ENCODE results near the gene ZSCAN10.

ZSCAN10 gene

GRCh38 chr16:3134338-3135125 lies 35.4 kb upstream of the ZSCAN10 start, which contains the start of gene ZNF213:
TSS of gene ZNF213 (plus strand) at chr16:3135029. CDS start at chr16:3137281, 2,252 bp downstream.
- peak; percentile 90 for DNase-seq (ENCODE audit: low read depth)
- peak within 1 kb of the TSS; percentile 100 for H3K4me3 ChIP-seq (ENCODE audit: control insufficient read depth, low read depth, low read length)
- TF ChIP-seq CTCF (IDR thresholded peaks at IDR 0.05; ENCODE audit: control insufficient read depth, insufficient read depth, low read depth, low read length, missing control alignments), result no peak

- DNase-seq (ENCODE audit: low read depth), result no peak
Observed at GRCh38 chr16:3133844-3134243, 34.8 kb upstream of the ZSCAN10 start.

GRCh38 chr16:3131755-3132377 lies 32.8 kb upstream of the ZSCAN10 start:
- DNase-seq (ENCODE audit: low read depth), result no peak
- peak; percentile 58 for TF ChIP-seq CTCF (IDR thresholded peaks at IDR 0.05; ENCODE audit: control insufficient read depth, insufficient read depth, low read depth, low read length, missing control alignments)
- no peak overlapping the region for H3K4me3 ChIP-seq (ENCODE audit: control insufficient read depth, low read depth, low read length)

More at GRCh38 chr16:3133844-3134243, 34.8 kb upstream of the ZSCAN10 start:
- peak overlapping the region; percentile 100 for H3K4me3 ChIP-seq (ENCODE audit: control insufficient read depth, low read depth, low read length)
- no peak for TF ChIP-seq CTCF (IDR thresholded peaks at IDR 0.05; ENCODE audit: control insufficient read depth, insufficient read depth, low read depth, low read length, missing control alignments)

GRCh38 chr16:3129137-3130131 lies 30.3 kb upstream of the ZSCAN10 start:
- peak; percentile 43 for DNase-seq (ENCODE audit: low read depth)
- TF ChIP-seq CTCF (IDR thresholded peaks at IDR 0.05; ENCODE audit: control insufficient read depth, insufficient read depth, low read depth, low read length, missing control alignments), result peak; percentile 94
- H3K4me3 ChIP-seq (ENCODE audit: control insufficient read depth, low read depth, low read length), result no peak overlapping the region

- no peak overlapping the region for H3K4me3 ChIP-seq (ENCODE audit: control insufficient read depth, low read depth, low read length)
- TF ChIP-seq CTCF (IDR thresholded peaks at IDR 0.05; ENCODE audit: control insufficient read depth, insufficient read depth, low read depth, low read length, missing control alignments), result no peak
- no peak for DNase-seq (ENCODE audit: low read depth)
Observed at GRCh38 chr16:3127745-3128144, 28.7 kb upstream of the ZSCAN10 start.
